Left ventricle myocardium inferior (tissue), 1 donor: ENCODE data around the gene ATP13A3. TPM values are rescaled to one million over a fixed set of nuclear protein-coding genes. Genes with fewer than 3 reads are reported as not detected.

Experiments used
- DNase-seq: peaks from one replicate; pipeline ENCODE4 v3.0.0-alpha.2; 2020
- H3K27ac ChIP-seq: fragments of 200-600 bp; replicated peaks from 2 replicates; pipeline ENCODE4 v1.8.0; 2021
- H3K27me3 ChIP-seq: fragments of 200-600 bp; 2 replicates; pipeline ENCODE4 v1.8.0; 2021; ENCODE audit warnings: low read depth
- H3K36me3 ChIP-seq: fragments of 200-600 bp; 2 replicates; pipeline ENCODE4 v1.8.0; 2021
- H3K4me1 ChIP-seq: fragments of 200-600 bp; 2 replicates; pipeline ENCODE4 v1.8.0; 2021
- H3K4me3 ChIP-seq: fragments of 200-600 bp; 2 replicates; pipeline ENCODE4 v1.8.0; 2021; ENCODE audit warnings: mild to moderate bottlenecking, moderate library complexity
- H3K9me3 ChIP-seq: fragments of 200-600 bp; replicated peaks from 2 replicates; pipeline ENCODE4 v1.8.0; 2021
- intact Hi-C: fragments of 100-400 bp; cut with micrococcal nuclease; formaldehyde crosslinking; loops from one replicate; pipeline ENCODE4 v1.11.0; 2022
- total RNA-seq: library from RNA; stranded (reverse); fragmentation: NEBNext Ultra II Directional; extraction: Animal tissue kit (Norgen Biotek cat#: 25700); gene quantifications from one replicate; pipeline ENCODE4 v1.2.1, GENCODE V29; 2021
- TF ChIP-seq, protein P1 (sequence below): fragments of 200-600 bp; IDR thresholded peaks from 2 replicates; pipeline ENCODE4 v1.8.0; 2021; ENCODE audit warnings: antibody characterized with exemption, mild to moderate bottlenecking, borderline replicate concordance
- donor health status: DM: no; HTN: yes; CAD: no; lungs with severe emphysema.

ATP13A3 gene
- total RNA-seq, 1 donor from 2014 or later, result 99.2 TPM

DNA sequence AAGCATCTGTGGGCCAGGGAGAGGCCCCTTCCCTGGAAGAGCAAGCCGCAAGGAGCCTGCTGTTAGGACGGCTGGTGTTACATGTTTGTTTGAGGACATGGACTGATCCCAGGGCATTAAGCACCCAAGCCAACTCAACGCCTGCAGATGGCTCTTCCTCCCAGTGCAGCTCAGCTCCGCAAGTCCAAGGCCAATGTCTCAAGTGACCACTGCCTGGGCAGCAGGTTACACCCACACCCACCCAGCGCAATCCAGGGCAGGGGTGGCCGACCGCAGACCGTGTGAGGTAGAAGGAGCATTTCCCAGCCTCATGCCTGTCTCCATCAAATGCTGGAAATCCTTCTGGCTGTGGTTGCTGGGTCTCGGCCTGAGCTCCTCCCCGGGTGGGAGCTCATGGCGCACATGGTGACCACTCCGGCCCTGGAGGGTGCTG is 102.2 kb downstream of the ATP13A3 start:
- DNase-seq, result no peak
- Histone ChIP-seq H3K4me1 (no peaks in the 10 kb centered on the region), H3K36me3 (no peaks in the 10 kb centered on the region), H3K9me3 (no peaks in the 10 kb centered on the region), H3K27ac (no peak overlapping the region), H3K27me3 (peaks cover 57% of the 10 kb centered on the region), H3K4me3 (no peak overlapping the region)
- TF ChIP-seq, protein P1, sequence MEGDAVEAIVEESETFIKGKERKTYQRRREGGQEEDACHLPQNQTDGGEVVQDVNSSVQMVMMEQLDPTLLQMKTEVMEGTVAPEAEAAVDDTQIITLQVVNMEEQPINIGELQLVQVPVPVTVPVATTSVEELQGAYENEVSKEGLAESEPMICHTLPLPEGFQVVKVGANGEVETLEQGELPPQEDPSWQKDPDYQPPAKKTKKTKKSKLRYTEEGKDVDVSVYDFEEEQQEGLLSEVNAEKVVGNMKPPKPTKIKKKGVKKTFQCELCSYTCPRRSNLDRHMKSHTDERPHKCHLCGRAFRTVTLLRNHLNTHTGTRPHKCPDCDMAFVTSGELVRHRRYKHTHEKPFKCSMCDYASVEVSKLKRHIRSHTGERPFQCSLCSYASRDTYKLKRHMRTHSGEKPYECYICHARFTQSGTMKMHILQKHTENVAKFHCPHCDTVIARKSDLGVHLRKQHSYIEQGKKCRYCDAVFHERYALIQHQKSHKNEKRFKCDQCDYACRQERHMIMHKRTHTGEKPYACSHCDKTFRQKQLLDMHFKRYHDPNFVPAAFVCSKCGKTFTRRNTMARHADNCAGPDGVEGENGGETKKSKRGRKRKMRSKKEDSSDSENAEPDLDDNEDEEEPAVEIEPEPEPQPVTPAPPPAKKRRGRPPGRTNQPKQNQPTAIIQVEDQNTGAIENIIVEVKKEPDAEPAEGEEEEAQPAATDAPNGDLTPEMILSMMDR, result no peak
- intact Hi-C loops, result no loop called here

DNA sequence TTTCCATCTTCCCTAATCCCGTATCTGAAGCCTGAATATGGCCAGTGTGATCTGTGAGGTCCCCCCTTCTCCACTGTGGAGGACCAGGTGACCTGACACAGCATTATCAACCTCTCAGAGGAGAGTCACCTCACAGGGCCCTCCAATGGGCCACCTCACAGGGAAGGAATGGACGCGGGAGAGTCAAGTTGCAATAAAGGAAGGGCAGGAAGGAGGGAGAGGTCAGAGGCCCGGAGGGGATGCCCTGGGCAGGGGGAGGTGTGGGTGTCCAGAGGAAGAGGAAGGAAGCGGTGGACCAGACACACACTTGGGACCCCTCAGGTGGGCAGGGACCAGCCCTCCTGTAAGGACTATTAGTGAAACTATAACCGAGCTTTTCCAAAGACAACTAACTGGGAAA is 102.6 kb downstream of the ATP13A3 start:
- Histone ChIP-seq H3K27ac (no peak overlapping the region), H3K4me3 (no peak overlapping the region), H3K27me3 (peaks cover 61% of the 10 kb centered on the region), H3K4me1 (no peaks in the 10 kb centered on the region), H3K36me3 (no peaks in the 10 kb centered on the region), H3K9me3 (no peaks in the 10 kb centered on the region)
- TF ChIP-seq, protein P1, result no peak
- intact Hi-C loops, result no loop called here
- DNase-seq, result no peak

DNA sequence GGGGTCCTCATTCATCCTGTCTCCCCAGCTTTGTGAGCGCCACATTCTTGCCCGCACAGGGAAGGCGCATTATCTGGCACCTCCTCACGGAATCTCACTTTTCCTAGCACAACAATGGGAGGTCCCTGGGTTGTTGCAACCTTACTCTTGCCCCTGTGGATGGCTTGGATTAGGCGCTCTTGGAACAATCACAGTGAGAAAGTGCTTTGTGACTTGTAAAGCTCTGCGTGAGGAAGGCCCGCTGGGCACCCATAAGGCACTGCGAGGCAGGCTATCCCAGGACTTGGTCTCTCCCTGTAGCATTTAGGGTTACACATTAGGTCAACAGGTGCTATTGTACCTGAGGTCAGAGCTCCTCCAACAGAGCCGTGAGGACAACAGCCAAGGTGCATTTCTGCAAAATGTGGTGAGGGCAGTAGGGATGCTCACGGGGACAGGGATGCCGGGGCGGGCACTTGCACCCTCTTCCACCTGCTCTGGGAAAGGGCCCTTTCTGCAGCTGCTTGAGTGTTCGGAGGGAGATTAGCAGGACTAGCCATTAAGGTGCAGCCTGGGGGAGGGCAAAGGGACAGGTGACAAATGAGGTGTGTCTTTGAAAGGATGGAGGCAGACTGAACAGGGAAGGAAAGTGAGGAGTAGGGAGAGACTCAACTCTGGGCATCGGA is 103.4 kb downstream of the ATP13A3 start:
- DNase-seq, result no peak
- peaks cover 69% of the 10 kb centered on the region for H3K27me3 ChIP-seq

DNA sequence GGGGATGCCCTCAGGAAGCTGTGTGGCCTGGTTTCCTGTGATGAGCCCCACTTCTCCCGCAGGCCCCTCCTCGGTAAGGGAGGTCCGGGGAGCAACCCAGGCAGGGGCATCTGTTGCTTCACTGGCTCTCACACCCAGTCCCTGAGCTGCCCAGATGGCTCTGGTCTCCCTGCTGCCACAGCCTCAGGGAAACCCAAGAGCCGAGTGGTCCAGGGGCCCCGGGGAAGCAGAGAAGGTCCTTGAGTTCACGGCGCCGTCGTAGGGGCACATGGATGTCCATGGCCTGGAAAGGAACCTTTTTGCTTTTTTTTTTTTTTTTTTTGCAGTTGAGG is 103.9 kb downstream of the ATP13A3 start:
- no peak overlapping the region for H3K4me3 ChIP-seq
- no peak overlapping the region for H3K27ac ChIP-seq
- H3K9me3 ChIP-seq, result no peaks in the 10 kb centered on the region
- intact Hi-C loops, result no loop called here
- DNase-seq, result no peak
- no peaks in the 10 kb centered on the region for H3K4me1 ChIP-seq
- TF ChIP-seq, protein P1, result no peak
- peaks cover 71% of the 10 kb centered on the region for H3K27me3 ChIP-seq
- no peaks in the 10 kb centered on the region for H3K36me3 ChIP-seq

More for the DNA sequence above, 103.4 kb downstream of the ATP13A3 start:
- Histone ChIP-seq H3K9me3 (no peaks in the 10 kb centered on the region), H3K4me1 (no peaks in the 10 kb centered on the region), H3K27ac (no peak overlapping the region), H3K36me3 (no peaks in the 10 kb centered on the region), H3K4me3 (no peak overlapping the region)
- intact Hi-C loops, result no loop called here
- TF ChIP-seq, protein P1, result no peak

DNA sequence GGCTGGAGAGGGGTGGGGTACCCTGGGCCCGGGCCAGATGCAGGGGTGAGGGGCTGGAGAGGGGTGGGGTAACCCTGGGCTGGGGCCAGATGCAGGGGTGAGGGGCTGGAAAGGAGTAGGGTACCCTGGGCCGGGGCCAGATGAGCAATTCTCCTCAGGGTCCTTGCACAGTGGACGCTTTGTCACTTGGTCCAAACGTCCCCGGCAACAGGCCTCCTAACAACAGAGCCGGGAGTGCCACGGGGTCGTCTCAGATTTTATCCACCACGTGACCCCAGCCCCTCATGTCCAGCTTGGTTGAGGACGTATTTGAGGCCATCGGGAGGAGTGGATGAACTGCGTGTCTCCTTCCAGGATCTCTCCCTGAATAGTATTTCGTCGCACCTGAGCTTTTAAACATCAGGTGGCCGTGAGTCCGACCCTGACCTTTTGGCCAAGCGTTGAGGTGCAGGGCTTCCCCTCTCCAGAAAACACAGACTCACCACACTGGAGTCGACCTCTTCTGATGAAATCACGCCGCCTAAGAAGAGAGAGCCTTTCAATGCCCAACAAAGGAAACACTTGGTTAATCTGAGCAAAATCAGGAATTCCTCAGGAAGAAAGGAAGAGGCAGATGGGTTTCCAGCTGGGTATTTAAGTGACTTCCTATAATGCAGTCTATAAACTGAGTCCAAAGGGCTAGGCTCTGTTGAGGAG is 104.5 kb downstream of the ATP13A3 start:
- H3K4me1 ChIP-seq, result no peaks in the 10 kb centered on the region
- no peak overlapping the region for H3K27ac ChIP-seq
- H3K9me3 ChIP-seq, result no peaks in the 10 kb centered on the region
- intact Hi-C loops, result no loop called here
- DNase-seq, result no peak
- no peaks in the 10 kb centered on the region for H3K36me3 ChIP-seq
- H3K27me3 ChIP-seq, result peaks cover 71% of the 10 kb centered on the region
- H3K4me3 ChIP-seq, result no peak overlapping the region
- TF ChIP-seq, protein P1, result no peak
